Muscle of leg (tissue), 11 donors: ENCODE results near the gene GFRA1. TPM values are rescaled to one million over a fixed set of nuclear protein-coding genes. Genes with fewer than 3 reads are reported as not detected.

ENCODE experiments used
- DNase-seq: peaks from one replicate; pipeline ENCODE4 v3.0.0; 2013
- H3K27ac ChIP-seq: one replicate; pipeline ENCODE4 v1.5.1; 2013; ENCODE audit warnings: mild to moderate bottlenecking, low read length, control low read depth
- H3K27me3 ChIP-seq: one replicate; pipeline ENCODE4 v1.6.1; 2013; ENCODE audit warnings: low read length; ENCODE audit not compliant: control insufficient read depth, insufficient read depth
- H3K36me3 ChIP-seq: one replicate; pipeline ENCODE4 v1.6.1; 2013; ENCODE audit warnings: low read length; ENCODE audit not compliant: control insufficient read depth, insufficient read depth
- H3K4me1 ChIP-seq: one replicate; pipeline ENCODE4 v1.6.1; 2013; ENCODE audit warnings: low read length; ENCODE audit not compliant: control insufficient read depth, insufficient read depth
- H3K4me3 ChIP-seq: one replicate; pipeline ENCODE4 v1.5.1; 2013; ENCODE audit warnings: low read length, control low read depth
- H3K9me3 ChIP-seq: replicated peaks from 2 replicates; pipeline ENCODE4 v1.6.1; 2013; ENCODE audit warnings: low read depth, low read length; ENCODE audit not compliant: control insufficient read depth
- WGBS: methylation state at CpG from one replicate; pipeline ENCODE4 v1.1.5; 2013; ENCODE audit warnings: missing lambda C conversion rate; ENCODE audit not compliant: insufficient coverage; 5-methylcytosine and 5-hydroxymethylcytosine counted together
- polyA plus RNA-seq, 8 donors: library from polyadenylated mRNA; unstranded; fragments of 120-200 nt; gene quantifications; one replicate each; pipeline versions ENCODE4 v1.2.1 to v1.2.3, GENCODE V29; 2013; ENCODE audit warnings: inconsistent platforms in 1 of 8, low replicate concordance in 1 of 8; ENCODE audit not compliant: insufficient read length in 8 of 8, insufficient read depth in 1 of 8
- total RNA-seq: library from RNA; stranded (reverse); fragments of 120-200 nt; gene quantifications from one replicate; pipeline ENCODE4 v1.2.4, GENCODE V29; 2013

Gene GFRA1
- total and polyA plus RNA-seq, 9 donors: 25.8 to 59.3 (median 41.0) TPM

DNA sequence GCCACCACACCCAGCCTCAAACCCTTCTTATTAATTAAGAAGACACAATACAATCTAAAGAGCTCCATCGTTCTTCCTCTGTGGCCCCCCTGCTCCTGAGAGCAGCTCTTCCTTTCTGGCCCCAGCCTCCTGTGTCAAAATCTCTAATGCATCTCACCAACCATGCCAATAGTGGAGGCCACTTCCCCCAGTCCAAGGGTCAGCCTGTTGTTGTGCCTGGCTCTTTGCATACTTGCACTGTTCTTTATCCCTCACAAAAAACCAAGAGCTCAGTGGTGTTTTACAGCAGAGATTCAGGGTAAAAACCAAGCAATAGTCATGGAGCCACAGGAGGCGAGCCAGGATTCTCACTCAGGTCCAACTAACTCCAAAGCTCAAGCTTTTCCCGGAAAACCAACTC, 190.2 kb downstream of the GFRA1 start:
- 83% methylated on average over 1 of the region's 3 CpGs for WGBS
- no peak for DNase-seq
- no peak overlapping the region for H3K27ac ChIP-seq
- H3K27me3 ChIP-seq: no peaks in the 10 kb centered on the region
- H3K4me1 ChIP-seq: peaks cover 5% of the 10 kb centered on the region
- no peak overlapping the region for H3K4me3 ChIP-seq
- peaks cover 8% of the 10 kb centered on the region for H3K36me3 ChIP-seq
- H3K9me3 ChIP-seq: no peaks in the 10 kb centered on the region

DNA sequence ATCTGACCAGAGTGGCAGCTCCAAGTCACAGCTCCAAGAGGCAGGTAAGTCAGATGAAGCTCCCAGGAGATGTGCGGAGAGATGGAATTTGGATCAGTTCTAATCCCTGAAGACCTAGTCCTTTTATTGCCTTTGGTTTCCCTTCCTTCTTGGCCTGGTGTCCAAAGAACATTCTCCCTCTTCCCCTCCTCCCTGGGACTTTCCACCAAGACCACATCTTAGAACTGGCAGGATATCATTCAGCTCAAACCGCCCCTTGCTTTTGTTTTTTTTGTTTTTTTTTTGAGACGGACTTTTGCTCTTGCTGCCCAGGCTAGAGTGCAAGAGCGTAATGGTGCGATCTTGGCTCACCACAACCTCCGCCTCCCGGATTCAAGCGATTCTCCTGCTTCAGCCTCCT, 190.8 kb downstream of the GFRA1 start:
- WGBS: no CpG with 5 or more reads among the region's 8 CpGs
- no peaks in the 10 kb centered on the region for H3K9me3 ChIP-seq
- peaks cover 5% of the 10 kb centered on the region for H3K4me1 ChIP-seq
- no peak overlapping the region for H3K4me3 ChIP-seq
- no peak overlapping the region for H3K27ac ChIP-seq
- peaks cover 5% of the 10 kb centered on the region for H3K36me3 ChIP-seq
- H3K27me3 ChIP-seq: no peaks in the 10 kb centered on the region
- DNase-seq: peak; percentile 33

DNA sequence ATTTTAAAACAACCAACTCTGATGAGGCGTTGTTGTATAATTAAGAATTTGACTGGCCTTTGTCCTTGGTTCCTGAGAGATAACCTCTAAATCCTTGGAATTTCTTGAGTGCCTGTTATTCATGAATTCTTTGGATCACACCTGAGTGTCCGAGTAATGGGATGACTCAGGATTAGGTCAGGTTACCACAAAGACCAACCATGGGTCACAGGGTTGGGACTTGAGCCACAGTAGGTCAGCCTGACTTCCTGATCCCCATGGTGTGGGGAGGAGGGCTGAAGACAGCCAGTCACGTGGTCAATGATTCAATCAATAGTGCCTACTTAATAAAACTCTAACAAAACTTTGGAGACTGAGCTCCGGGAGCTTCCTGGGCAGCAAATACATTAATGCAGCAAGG, 192.5 kb downstream of the GFRA1 start:
- peaks cover 7% of the 10 kb centered on the region for H3K4me1 ChIP-seq
- H3K9me3 ChIP-seq: no peaks in the 10 kb centered on the region
- WGBS: 80% methylated on average over 1 of the region's 4 CpGs

DNA sequence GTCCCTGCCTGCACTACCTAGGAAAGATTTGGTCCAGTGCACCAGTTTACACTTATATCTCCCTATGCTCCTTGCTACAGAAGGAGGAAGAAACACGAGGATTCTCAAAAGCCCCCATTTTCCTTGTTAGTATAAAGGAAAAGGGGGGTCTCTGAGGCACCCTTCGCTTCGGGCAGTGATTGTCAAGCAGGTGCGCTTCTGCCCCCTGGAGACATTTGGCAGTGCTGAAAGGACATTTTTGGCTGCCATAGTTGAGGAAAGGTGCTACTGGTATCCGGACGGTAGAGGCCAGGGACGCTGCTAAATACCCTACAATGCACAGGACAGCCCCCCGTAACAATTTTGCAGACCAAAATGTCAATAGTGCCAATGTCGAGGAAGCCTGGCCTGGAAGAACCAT, 193.7 kb downstream of the GFRA1 start:
- peaks cover 8% of the 10 kb centered on the region for H3K4me1 ChIP-seq
- 100% methylated on average over 8 of the region's 9 CpGs for WGBS
- no peak overlapping the region for H3K4me3 ChIP-seq
- no peak overlapping the region for H3K27ac ChIP-seq
- no peaks in the 10 kb centered on the region for H3K9me3 ChIP-seq
- peaks cover 2% of the 10 kb centered on the region for H3K36me3 ChIP-seq
- H3K27me3 ChIP-seq: no peaks in the 10 kb centered on the region
- DNase-seq: no peak

More for the DNA sequence above, 192.5 kb downstream of the GFRA1 start:
- no peaks in the 10 kb centered on the region for H3K27me3 ChIP-seq
- H3K4me3 ChIP-seq: no peak overlapping the region
- H3K27ac ChIP-seq: no peak overlapping the region
- DNase-seq: no peak
- peaks cover 2% of the 10 kb centered on the region for H3K36me3 ChIP-seq

DNA sequence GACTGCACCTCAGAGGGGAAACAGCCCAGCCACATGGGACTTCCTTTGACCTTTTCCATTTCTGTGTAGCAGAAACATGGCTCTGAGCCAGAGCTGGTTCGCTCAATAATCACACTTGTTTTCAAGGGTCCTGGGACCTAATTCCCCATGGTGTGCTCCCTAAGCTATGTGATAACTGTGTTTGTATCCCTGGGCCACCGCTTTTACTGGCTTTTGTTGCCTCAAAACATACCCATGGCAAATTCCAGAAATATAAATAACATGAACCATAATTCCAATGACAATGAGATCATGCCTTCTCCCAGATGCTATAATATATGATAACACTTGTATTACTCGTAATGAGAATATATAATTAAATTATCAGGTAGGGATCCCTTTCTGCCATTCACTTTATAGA, 196.4 kb downstream of the GFRA1 start:
- H3K27ac ChIP-seq: no peak overlapping the region
- H3K4me1 ChIP-seq: peaks cover 19% of the 10 kb centered on the region
- DNase-seq: no peak
- no peaks in the 10 kb centered on the region for H3K9me3 ChIP-seq
- H3K27me3 ChIP-seq: no peaks in the 10 kb centered on the region
- peaks cover 5% of the 10 kb centered on the region for H3K36me3 ChIP-seq
- 100% methylated on average over 1 of the region's 3 CpGs for WGBS
- H3K4me3 ChIP-seq: no peak overlapping the region

DNA sequence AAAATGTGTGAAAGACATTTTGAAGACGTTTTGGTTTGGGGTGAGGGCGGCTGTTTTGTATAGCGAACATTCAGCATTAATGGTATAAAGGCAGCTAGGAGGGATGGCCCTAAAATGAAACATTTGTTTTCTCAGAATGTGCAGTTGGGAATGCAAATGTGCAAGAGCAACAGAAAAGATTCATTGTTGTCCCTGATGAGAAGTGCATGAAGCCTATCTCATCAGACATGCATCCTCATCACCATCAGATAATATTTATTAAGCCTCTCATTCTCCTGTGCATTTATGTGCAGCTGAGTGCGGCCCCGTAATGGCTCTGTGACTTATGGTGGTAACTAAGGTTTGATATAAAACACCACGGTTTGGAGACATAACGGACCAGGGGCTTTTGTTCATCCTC, 199.5 kb downstream of the GFRA1 start:
- no peak for DNase-seq
- Histone ChIP-seq H3K9me3 (no peaks in the 10 kb centered on the region), H3K4me1 (peaks cover 32% of the 10 kb centered on the region), H3K27me3 (no peaks in the 10 kb centered on the region), H3K36me3 (peaks cover 2% of the 10 kb centered on the region), H3K4me3 (no peak overlapping the region), H3K27ac (no peak overlapping the region)
- WGBS: 74% methylated on average over 7 of the region's 7 CpGs

DNA sequence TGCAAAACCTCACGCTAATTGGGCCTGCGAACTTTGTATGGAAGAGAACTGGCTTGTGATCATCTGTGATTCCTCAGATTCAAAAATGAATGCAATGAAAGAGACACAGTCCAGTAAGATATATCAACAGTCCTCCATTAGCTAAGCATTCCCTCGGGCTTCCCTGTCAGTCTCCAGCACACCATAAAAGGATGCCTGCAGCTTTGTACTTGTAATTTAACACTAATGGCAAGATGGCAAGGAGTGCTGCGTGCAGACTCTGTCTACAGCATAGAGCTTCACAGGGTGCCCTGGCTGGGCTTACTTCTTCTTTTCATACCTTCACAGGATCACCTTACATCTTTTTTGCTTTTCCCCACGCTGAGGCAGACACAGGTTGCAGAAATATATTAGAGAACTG, 200.0 kb downstream of the GFRA1 start:
- Histone ChIP-seq H3K27ac (peak overlapping the region; percentile 13), H3K4me3 (no peak overlapping the region), H3K9me3 (no peaks in the 10 kb centered on the region), H3K4me1 (peaks cover 32% of the 10 kb centered on the region), H3K36me3 (peaks cover 2% of the 10 kb centered on the region), H3K27me3 (no peaks in the 10 kb centered on the region)
- WGBS: 83% methylated on average over 2 of the region's 5 CpGs
- DNase-seq: peak; percentile 32

DNA sequence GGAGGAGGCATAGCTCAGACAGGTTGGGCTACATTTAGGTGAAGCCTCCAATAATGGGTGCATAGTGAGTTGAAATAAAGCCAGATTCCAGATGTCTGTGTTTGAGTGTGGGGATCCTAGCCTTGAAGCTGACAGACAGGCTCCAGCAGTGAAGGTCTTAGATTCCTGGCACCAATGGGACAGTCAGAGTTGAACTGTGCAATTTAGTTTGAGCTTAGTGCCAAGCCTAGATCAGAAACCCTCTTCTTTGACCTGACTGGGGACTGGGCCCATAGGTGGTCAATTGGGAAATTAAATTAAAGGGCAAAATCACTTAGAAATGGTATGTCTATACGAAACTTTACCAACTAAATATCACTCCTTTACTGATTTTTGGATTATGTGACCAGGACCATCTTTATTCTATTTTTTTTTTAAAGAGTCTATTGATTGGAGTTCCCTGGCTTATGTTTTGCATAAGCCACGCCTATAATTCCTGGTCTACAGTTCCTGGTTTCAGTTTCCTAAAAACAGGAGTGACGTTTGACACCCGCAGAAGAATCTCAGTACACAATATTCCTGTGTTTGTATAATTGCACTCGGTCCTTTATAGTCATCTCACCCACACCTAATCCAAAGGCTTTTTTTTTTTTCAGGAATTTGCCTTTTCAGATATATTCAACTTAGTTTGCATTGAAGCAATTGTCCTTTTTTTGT, 201.4 kb downstream of the GFRA1 start:
- no peak for DNase-seq
- Histone ChIP-seq H3K9me3 (no peaks in the 10 kb centered on the region), H3K36me3 (peaks cover 2% of the 10 kb centered on the region), H3K27ac (no peak overlapping the region), H3K4me1 (peaks cover 32% of the 10 kb centered on the region), H3K4me3 (no peak overlapping the region), H3K27me3 (no peaks in the 10 kb centered on the region)
- WGBS: no CpG with 5 or more reads among the region's 5 CpGs

DNA sequence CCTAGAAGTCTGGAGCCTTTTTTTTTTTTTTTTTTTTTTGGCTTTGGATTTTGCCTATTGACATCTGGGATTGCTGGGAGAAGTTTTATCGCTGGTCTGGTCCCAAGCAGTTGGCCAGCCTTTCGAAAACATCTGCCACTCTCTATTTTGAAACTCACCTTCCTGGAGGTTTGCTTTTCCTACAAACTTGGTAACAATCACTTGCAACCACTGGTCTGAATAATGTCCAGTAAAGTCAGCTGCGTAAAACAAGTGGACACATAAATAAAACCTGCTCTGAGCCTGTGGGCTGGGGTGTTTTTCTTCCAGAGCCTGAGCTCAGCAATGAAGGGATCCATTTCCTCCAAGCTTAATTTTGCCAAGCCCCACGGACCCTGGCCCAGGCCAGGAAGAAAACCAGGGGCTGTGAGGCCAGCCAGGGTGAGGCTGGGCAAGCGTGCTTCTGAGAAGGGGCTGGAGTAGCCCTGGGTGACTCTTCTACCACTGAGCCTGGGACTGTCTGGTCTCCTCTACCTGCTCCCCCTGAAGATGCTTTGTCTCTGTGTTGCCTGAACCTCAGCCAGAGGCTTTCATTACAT, 202.2 kb downstream of the GFRA1 start:
- H3K9me3 ChIP-seq: no peaks in the 10 kb centered on the region
- no peak overlapping the region for H3K27ac ChIP-seq
- DNase-seq: no peak
- no peaks in the 10 kb centered on the region for H3K27me3 ChIP-seq
- peaks cover 25% of the 10 kb centered on the region for H3K4me1 ChIP-seq
- 67% methylated on average over 1 of the region's 5 CpGs for WGBS
- H3K4me3 ChIP-seq: no peak overlapping the region
- peaks cover 2% of the 10 kb centered on the region for H3K36me3 ChIP-seq

DNA sequence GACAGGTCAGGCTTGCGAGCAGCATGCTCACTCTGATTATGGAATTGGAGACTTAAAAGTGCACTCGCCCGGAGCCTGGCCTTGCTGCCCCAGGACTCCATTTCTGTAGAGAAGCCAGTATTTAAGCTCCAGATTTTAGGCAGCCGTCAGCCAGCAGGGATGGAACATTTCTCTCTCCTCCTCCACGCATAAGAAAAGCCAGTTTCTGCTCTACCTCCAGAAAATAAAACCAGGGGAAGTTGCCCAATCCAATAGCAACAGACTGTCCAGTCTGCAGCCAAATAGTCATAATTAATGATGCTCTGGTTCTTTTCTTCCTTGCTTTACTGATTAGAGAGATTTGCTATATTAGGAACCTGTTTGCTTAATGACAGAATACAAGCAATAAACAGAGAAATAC, 203.2 kb downstream of the GFRA1 start:
- H3K27me3 ChIP-seq: no peaks in the 10 kb centered on the region
- peak; percentile 48 for DNase-seq
- no peaks in the 10 kb centered on the region for H3K9me3 ChIP-seq
- H3K27ac ChIP-seq: no peak overlapping the region
- H3K4me3 ChIP-seq: no peak overlapping the region
- 32% methylated on average over 5 of the region's 5 CpGs for WGBS
- peaks cover 6% of the 10 kb centered on the region for H3K36me3 ChIP-seq
- peaks cover 30% of the 10 kb centered on the region for H3K4me1 ChIP-seq
